Measurements from ENCODE around the gene ZBTB46. TPM values are rescaled to one million over a fixed set of nuclear protein-coding genes. Genes with fewer than 3 reads are reported as not detected.
A peak's percentile ranks its signal among the peaks of the same experiment; 100 is the strongest.
"Not testable (repeated sequence)": the region's sequence is repeated elsewhere in the genome, so short reads cannot be mapped to it uniquely, and the experiment has no call there.

ZBTB46 gene
- total RNA-seq, 2 experiments from 2014 or later, result 4.6 to 5.5 TPM

DNA sequence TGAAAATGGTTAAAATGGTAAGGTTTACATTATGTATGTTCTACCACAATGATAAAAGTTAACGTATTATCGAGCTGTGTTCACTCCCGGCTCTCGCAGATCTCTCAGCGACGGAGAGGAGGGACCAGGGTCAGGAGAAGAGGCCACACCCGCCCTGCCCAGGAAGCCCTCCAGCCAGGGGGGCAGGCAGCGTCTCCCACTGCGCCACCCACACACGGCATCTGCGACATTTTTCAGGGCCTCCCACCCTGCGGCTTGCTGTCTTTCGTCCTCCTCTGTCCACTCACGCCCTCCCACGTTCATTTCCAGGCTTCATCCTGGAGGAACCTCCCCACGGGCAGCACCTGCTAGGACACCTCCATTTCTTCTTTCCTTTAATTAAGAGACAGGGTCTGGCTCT is 43.3 kb downstream of the ZBTB46 start:
- Mint-ChIP-seq H3K27me3 (no peaks in the 10 kb centered on the region), H3K27ac (no peak overlapping the region), H3K9me3 (no peaks in the 10 kb centered on the region), H3K36me3 (no peaks in the 10 kb centered on the region), H3K4me3 (no peak overlapping the region), H3K4me1 (ENCODE audit: low read depth) (no peaks in the 10 kb centered on the region)
- ChIA-PET CTCF (interaction anchor here (2.6 to 3.2 kb wide), 2 partner anchors 12 to 76 kb away, joined by 8 to 30 read pairs; partner anchors contain the start of gene TPD52L2), POLR2A (no interaction called here)
- intact Hi-C loops (cut with micrococcal nuclease), result loop anchor here (2.0 to 5.0 kb wide), 2 partner anchors 77 to 185 kb away; partner anchors contain the start of gene TPD52L2
- DNase-seq, result no peak

GRCh38 chr20:63787302-63787701 is 43.8 kb downstream of the ZBTB46 start:
- H3K27ac Mint-ChIP-seq, result no peak overlapping the region
- ChIA-PET CTCF (interaction anchor here (1.0 to 3.2 kb wide), 10 partner anchors 9 to 129 kb away, joined by 3 to 30 read pairs (median 6); partner anchors contain the start of genes RTEL1 and TPD52L2), POLR2A (no interaction called here)
- H3K27me3 Mint-ChIP-seq, result no peaks in the 10 kb centered on the region
- no peaks in the 10 kb centered on the region for H3K36me3 Mint-ChIP-seq
- intact Hi-C loops (cut with micrococcal nuclease), result loop anchor here (2.0 to 5.0 kb wide), 2 partner anchors 77 to 185 kb away; partner anchors contain the start of gene TPD52L2
- H3K9me3 Mint-ChIP-seq, result no peaks in the 10 kb centered on the region
- H3K4me1 Mint-ChIP-seq (ENCODE audit: low read depth), result peaks cover 4% of the 10 kb centered on the region
- no peak overlapping the region for H3K4me3 Mint-ChIP-seq
- no peak for DNase-seq

- no peaks in the 10 kb centered on the region for H3K36me3 Mint-ChIP-seq
- peaks cover 13% of the 10 kb centered on the region for H3K4me1 Mint-ChIP-seq (ENCODE audit: low read depth)
- H3K27me3 Mint-ChIP-seq, result no peaks in the 10 kb centered on the region
- H3K4me3 Mint-ChIP-seq, result no peak overlapping the region
- no peak overlapping the region for H3K27ac Mint-ChIP-seq
- CTCF ChIA-PET, result interaction anchor here (0.7 to 3.2 kb wide), 29 partner anchors 9 to 308 kb away, joined by 3 to 30 read pairs (median 5); partner anchors contain the start of genes ARFRP1, LIME1, PTK6 and TPD52L2
- POLR2A ChIA-PET, result interaction anchor here (0.8 to 1.3 kb wide), 2 partner anchors 78 to 298 kb away, joined by 3 to 5 read pairs; partner anchors contain the start of genes ARFRP1, LKAAEAR1 and ZGPAT
- intact Hi-C loops (cut with micrococcal nuclease), result loop anchor here (2.0 to 5.0 kb wide), 2 partner anchors 79 to 187 kb away; partner anchors contain the start of gene TPD52L2
- no peaks in the 10 kb centered on the region for H3K9me3 Mint-ChIP-seq
- no peak for DNase-seq
Measured at GRCh38 chr20:63785691-63786131, 45.4 kb downstream of the ZBTB46 start.

DNA sequence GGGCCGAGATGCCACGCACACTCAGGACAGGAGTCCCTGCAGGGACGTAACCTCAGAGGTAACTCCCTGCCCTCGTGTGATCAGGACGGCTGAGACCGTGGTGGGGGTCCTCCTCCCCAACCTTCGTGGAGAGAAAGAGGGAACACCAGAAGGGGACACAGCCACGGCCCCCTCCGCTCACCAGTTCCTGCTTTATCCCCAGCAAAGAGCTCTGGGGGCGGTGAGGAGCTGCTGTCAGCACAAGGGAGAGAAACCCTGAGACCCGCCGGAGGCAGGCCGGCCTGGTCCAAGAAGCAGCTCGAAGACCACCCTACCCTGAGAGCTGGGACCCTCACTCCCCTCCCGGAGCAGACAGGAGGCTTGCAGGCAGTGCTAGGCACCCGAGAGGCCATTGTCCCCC is 47.1 kb downstream of the ZBTB46 start:
- Mint-ChIP-seq H3K9me3 (no peaks in the 10 kb centered on the region), H3K27me3 (no peaks in the 10 kb centered on the region), H3K27ac (no peak overlapping the region), H3K4me1 (ENCODE audit: low read depth) (peaks cover 13% of the 10 kb centered on the region), H3K4me3 (no peak overlapping the region), H3K36me3 (no peaks in the 10 kb centered on the region)
- POLR2A ChIA-PET, result no interaction called here
- intact Hi-C loops (cut with micrococcal nuclease), result no loop called here
- CTCF ChIA-PET, result interaction anchor here (0.9 to 1.3 kb wide), 4 partner anchors 9 to 190 kb away, joined by 3 to 5 read pairs (median 3); no protein-coding TSS in a partner anchor
- no peak for DNase-seq

GRCh38 chr20:63782521-63782971 is 48.5 kb downstream of the ZBTB46 start:
- POLR2A ChIA-PET, result no interaction called here
- no peaks in the 10 kb centered on the region for H3K36me3 Mint-ChIP-seq
- CTCF ChIA-PET, result interaction anchor here (1.0 to 1.4 kb wide), 2 partner anchors 74 to 191 kb away, joined by 4 to 6 read pairs; partner anchors contain the start of genes ARFRP1 and ZGPAT
- H3K9me3 Mint-ChIP-seq, result no peaks in the 10 kb centered on the region
- intact Hi-C loops (cut with micrococcal nuclease), result loop anchor here (1.0 kb wide), 1 partner anchor 75 kb away; the partner anchor contains the start of gene ARFRP1
- DNase-seq, result no peak
- no peak overlapping the region for H3K27ac Mint-ChIP-seq
- no peaks in the 10 kb centered on the region for H3K27me3 Mint-ChIP-seq
- H3K4me1 Mint-ChIP-seq (ENCODE audit: low read depth), result peaks cover 13% of the 10 kb centered on the region
- no peak overlapping the region for H3K4me3 Mint-ChIP-seq

DNA sequence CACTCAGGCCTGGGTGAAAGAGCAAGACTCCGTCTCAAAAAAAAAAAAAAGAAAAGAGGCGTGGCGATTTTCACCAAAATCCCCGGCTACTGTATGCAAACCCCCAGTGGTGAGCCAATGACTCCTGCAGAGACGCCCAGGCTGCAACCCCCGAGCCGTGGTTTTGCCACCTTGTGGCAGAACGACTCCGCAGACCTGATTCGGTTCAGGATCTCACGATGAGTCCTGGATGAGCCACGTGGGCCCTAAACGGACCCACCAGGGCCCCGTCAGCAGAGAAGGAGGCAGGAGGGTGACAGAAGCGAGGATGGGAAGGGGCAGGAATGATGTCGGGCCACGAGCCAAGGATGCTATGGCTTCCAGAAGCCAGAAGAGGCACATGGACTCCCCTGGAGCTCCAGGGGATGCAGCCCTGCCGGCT is 49.0 kb downstream of the ZBTB46 start:
- POLR2A ChIA-PET, result no interaction called here
- peak; percentile 79 for DNase-seq
- Mint-ChIP-seq H3K4me1 (ENCODE audit: low read depth) (peaks cover 13% of the 10 kb centered on the region), H3K9me3 (no peaks in the 10 kb centered on the region), H3K27ac (no peak overlapping the region), H3K27me3 (no peaks in the 10 kb centered on the region), H3K4me3 (no peak overlapping the region), H3K36me3 (no peaks in the 10 kb centered on the region)
- CTCF ChIA-PET, result interaction anchor here (0.7 to 1.4 kb wide), 3 partner anchors 74 to 195 kb away, joined by 3 to 4 read pairs (median 3); partner anchors contain the start of genes ARFRP1 and ZGPAT
- intact Hi-C loops (cut with micrococcal nuclease), result loop anchor here (1.0 kb wide), 1 partner anchor 75 kb away; the partner anchor contains the start of gene ARFRP1

DNA sequence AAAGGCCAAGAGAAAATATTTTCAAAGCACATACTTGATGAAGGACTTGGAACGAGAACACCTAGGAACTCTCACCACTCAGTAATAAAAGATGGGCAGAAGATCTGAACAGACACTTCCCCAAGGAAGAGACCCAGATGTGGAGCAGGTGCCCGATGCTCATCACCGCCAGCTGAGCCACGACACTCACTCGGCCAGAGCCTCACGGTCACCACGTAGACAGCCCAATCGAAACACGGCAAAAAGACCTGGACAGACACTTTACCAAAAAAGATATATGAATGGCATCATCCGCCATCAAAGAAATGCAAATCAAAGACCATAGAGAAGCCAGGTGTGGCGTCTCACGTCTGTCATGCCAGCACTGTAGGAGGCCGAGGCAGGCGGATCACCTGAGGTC is 49.9 kb downstream of the ZBTB46 start:
- Mint-ChIP-seq H3K9me3 (no peaks in the 10 kb centered on the region), H3K27ac (no peak overlapping the region), H3K27me3 (no peaks in the 10 kb centered on the region), H3K4me3 (no peak overlapping the region), H3K4me1 (ENCODE audit: low read depth) (peaks cover 13% of the 10 kb centered on the region), H3K36me3 (no peaks in the 10 kb centered on the region)
- no peak for DNase-seq
- ChIA-PET POLR2A (no interaction called here), CTCF (interaction anchor here (1.0 to 1.4 kb wide), 3 partner anchors 73 to 75 kb away, joined by 3 to 4 read pairs (median 4); partner anchors contain the start of genes ARFRP1 and ZGPAT)
- intact Hi-C loops (cut with micrococcal nuclease), result no loop called here

DNA sequence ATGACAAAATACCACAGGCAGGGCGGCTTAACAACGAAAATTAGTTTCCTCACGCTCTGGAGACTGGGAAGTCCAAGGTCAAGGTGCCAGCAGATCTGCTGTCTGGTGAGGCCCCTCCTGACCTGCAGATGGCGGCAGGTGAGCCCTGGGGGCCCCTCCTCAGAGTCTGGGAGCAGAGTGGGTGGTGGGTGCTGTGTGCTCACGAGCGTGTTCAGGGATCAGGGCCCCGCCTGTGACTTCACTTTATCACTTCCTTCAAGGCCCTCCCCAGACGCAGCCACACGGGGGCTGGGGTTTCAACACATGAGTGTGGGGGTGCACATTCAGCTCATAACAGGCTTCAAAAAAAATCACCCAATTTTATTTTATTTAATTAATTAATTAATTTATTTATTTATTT is 52.2 kb downstream of the ZBTB46 start:
- Mint-ChIP-seq H3K4me3 (no peak overlapping the region), H3K27ac (no peak overlapping the region), H3K36me3 (no peaks in the 10 kb centered on the region), H3K27me3 (no peaks in the 10 kb centered on the region), H3K9me3 (no peaks in the 10 kb centered on the region), H3K4me1 (ENCODE audit: low read depth) (peaks cover 13% of the 10 kb centered on the region)
- no peak for DNase-seq
- intact Hi-C loops (cut with micrococcal nuclease), result no loop called here
- POLR2A ChIA-PET, result interaction anchor here (0.6 kb wide), 1 partner anchor 28 kb away, joined by 3 read pairs; no protein-coding TSS in a partner anchor
- CTCF ChIA-PET, result no interaction called here

DNA sequence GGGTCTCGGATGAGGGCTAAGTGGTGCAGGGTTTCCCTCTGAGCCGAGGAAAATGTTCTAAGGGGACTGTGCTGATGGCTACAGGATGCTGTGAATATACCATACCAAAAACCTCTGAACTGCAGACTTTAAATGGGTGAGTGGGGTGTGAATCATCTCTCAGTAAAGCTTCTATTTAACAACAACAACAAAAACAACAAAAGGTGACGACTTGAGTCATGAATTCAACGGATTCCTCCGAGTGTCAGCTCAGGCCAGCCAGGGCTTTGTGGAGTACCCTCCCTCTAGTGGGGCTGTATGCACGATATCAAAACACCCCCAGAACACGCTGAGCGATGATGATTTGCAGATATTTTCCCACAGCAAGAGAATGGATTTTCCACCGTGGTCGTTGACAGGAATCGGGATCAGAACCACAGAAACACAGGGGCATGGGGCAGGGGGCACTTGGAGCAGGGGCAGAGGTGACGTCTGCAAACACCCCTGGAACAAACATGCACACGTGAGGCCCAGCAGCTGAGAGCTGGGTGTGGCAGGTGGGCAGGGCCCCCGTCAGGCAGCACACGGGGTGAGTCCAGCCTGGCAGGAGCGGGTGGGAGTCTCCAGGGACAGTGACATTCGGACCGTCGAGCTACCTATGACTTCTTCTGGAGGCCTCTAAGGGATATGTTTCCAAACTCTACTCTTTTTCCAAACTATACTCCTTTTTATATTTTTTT is 52.9 kb downstream of the ZBTB46 start:
- ChIA-PET CTCF (no interaction called here), POLR2A (interaction anchor here (0.6 kb wide), 1 partner anchor 29 kb away, joined by 3 read pairs; no protein-coding TSS in a partner anchor)
- no peaks in the 10 kb centered on the region for H3K9me3 Mint-ChIP-seq
- no peak overlapping the region for H3K27ac Mint-ChIP-seq
- no peaks in the 10 kb centered on the region for H3K27me3 Mint-ChIP-seq
- no peak overlapping the region for H3K4me3 Mint-ChIP-seq
- intact Hi-C loops (cut with micrococcal nuclease), result no loop called here
- peaks cover 13% of the 10 kb centered on the region for H3K4me1 Mint-ChIP-seq (ENCODE audit: low read depth)
- no peak for DNase-seq
- no peaks in the 10 kb centered on the region for H3K36me3 Mint-ChIP-seq

DNA sequence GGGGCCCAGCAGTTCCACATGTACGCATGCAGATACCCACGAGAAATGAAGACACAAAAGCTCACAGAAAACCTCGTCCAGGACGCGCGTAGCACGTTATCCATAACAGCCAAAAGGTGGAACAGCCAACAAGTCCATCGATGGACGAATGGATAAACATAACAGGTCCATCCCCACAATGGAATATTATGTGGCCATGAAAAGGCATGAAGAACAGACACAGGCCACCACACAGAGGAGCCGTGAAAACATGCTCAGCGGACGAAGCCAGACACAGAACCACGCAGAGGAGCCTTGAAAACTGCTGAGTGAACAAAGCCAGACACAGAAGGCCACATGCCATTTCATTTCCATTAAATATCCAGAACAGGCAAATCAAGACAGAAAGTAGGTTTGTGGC is 53.5 kb downstream of the ZBTB46 start:
- intact Hi-C loops (cut with micrococcal nuclease), result no loop called here
- POLR2A ChIA-PET, result no interaction called here
- H3K27me3 Mint-ChIP-seq, result no peaks in the 10 kb centered on the region
- no peak for DNase-seq
- H3K9me3 Mint-ChIP-seq, result no peaks in the 10 kb centered on the region
- no peak overlapping the region for H3K4me3 Mint-ChIP-seq
- no peak overlapping the region for H3K27ac Mint-ChIP-seq
- CTCF ChIA-PET, result interaction anchor here (0.8 kb wide), 1 partner anchor 9 kb away, joined by 3 read pairs; no protein-coding TSS in a partner anchor
- no peaks in the 10 kb centered on the region for H3K36me3 Mint-ChIP-seq
- H3K4me1 Mint-ChIP-seq (ENCODE audit: low read depth), result peaks cover 12% of the 10 kb centered on the region

GRCh38 chr20:63776875-63777274 is 54.2 kb downstream of the ZBTB46 start:
- H3K27me3 Mint-ChIP-seq; POLR2A ChIA-PET; H3K27ac Mint-ChIP-seq; H3K36me3 Mint-ChIP-seq; H3K4me3 Mint-ChIP-seq; H3K9me3 Mint-ChIP-seq; DNase-seq; H3K4me1 Mint-ChIP-seq (ENCODE audit: low read depth); intact Hi-C loops (cut with micrococcal nuclease): not testable (repeated sequence)
- CTCF ChIA-PET, result interaction anchor here (0.8 kb wide), 1 partner anchor 10 kb away, joined by 3 read pairs; no protein-coding TSS in a partner anchor
